OCI-LY1 (cell line): ENCODE data around the gene ERVH48-1.

Experiments
- H2AFZ ChIP-seq: fragments of 200-600 bp; sonication (generic), shearing (Covaris generic); 2 replicates; pipeline ENCODE4 v1.6.0; 2014; ENCODE audit warnings: antibody characterized with exemption, mild to moderate bottlenecking, low read length
- H3F3A ChIP-seq: fragments of 200-600 bp; sonication (generic), shearing (Covaris generic); 2 replicates; pipeline ENCODE4 v1.6.0; 2014; ENCODE audit warnings: mild to moderate bottlenecking, antibody characterized with exemption, low read length, moderate library complexity; ENCODE audit not compliant: insufficient read depth
- H3K27ac ChIP-seq: fragments of 200-600 bp; sonication (generic); 2 replicates; pipeline ENCODE4 v1.5.1; 2014; ENCODE audit warnings: low read length, mixed run types, mild to moderate bottlenecking, low read depth; ENCODE audit not compliant: poor library complexity, severe bottlenecking
- H3K27me3 ChIP-seq: fragments of 200-600 bp; sonication (generic); 2 replicates; pipeline ENCODE4 v1.6.0; 2014; ENCODE audit warnings: antibody characterized with exemption, mild to moderate bottlenecking, low read length, moderate library complexity; ENCODE audit not compliant: insufficient read depth
- H3K36me3 ChIP-seq: fragments of 200-600 bp; sonication (generic); 2 replicates; pipeline ENCODE4 v1.6.1; 2014; ENCODE audit warnings: mild to moderate bottlenecking, antibody characterized with exemption, low read length, moderate library complexity, mixed read lengths; ENCODE audit not compliant: insufficient read depth
- H3K4me1 ChIP-seq: fragments of 200-600 bp; sonication (generic); 2 replicates; pipeline ENCODE4 v1.5.1; 2014; ENCODE audit warnings: mild to moderate bottlenecking, low read length, moderate library complexity; ENCODE audit not compliant: insufficient read depth, severe bottlenecking
- H3K4me2 ChIP-seq: fragments of 200-600 bp; sonication (generic), shearing (Covaris generic); 2 replicates; pipeline ENCODE4 v1.6.1; 2014; ENCODE audit warnings: low read length
- H3K4me3 ChIP-seq: fragments of 200-600 bp; sonication (generic); 2 replicates; pipeline ENCODE4 v1.5.1; 2014; ENCODE audit warnings: low read length, low read depth, mild to moderate bottlenecking, mixed read lengths; ENCODE audit not compliant: poor library complexity, severe bottlenecking
- H3K79me2 ChIP-seq: fragments of 200-600 bp; shearing (Covaris generic); 2 replicates; pipeline ENCODE4 v1.6.1; 2016; ENCODE audit warnings: mixed run types, low read length, mixed read lengths; ENCODE audit not compliant: insufficient read depth
- H3K9ac ChIP-seq: fragments of 200-600 bp; sonication (generic), shearing (Covaris generic); 2 replicates; pipeline ENCODE4 v1.6.1; 2014; ENCODE audit warnings: mild to moderate bottlenecking, low read length, mixed read lengths
- H3K9me2 ChIP-seq: fragments of 200-600 bp; sonication (generic), shearing (Covaris generic); 2 replicates; pipeline ENCODE4 v1.6.1; 2014; ENCODE audit warnings: low read depth, mild to moderate bottlenecking, low read length, mixed read lengths
- H3K9me3 ChIP-seq: fragments of 200-600 bp; shearing (Covaris generic); 2 replicates; pipeline ENCODE4 v1.6.1; 2014; ENCODE audit warnings: low read length, mixed read lengths
- H4K20me1 ChIP-seq: fragments of 200-600 bp; sonication (generic), shearing (Covaris generic); 2 replicates; pipeline ENCODE4 v1.6.0; 2016; ENCODE audit warnings: mild to moderate bottlenecking, low read length; ENCODE audit not compliant: insufficient read depth
- CTCF ChIP-seq: fragments of 200-600 bp; sonication (generic), shearing (Covaris generic); IDR thresholded peaks from 2 replicates; pipeline ENCODE4 v1.5.1; 2017; ENCODE audit warnings: mild to moderate bottlenecking, antibody characterized with exemption, low read length, moderate library complexity, mixed read lengths
- EZH2 ChIP-seq: fragments of 200-600 bp; sonication (generic), shearing (Covaris generic); IDR thresholded peaks from 2 replicates; pipeline ENCODE4 v1.8.0; 2017; ENCODE audit warnings: borderline replicate concordance, mixed run types, mild to moderate bottlenecking, antibody characterized with exemption, low read length, moderate library complexity, mixed read lengths

The ERVH48-1 gene

GRCh38 chr21:42873096-42873495 lies 52.3 kb downstream of the ERVH48-1 start:
- peaks cover 9% of the 10 kb centered on the region for H3K4me1 ChIP-seq
- no peak overlapping the region for H3K4me2 ChIP-seq
- H3F3A ChIP-seq: no peaks in the 10 kb centered on the region
- H2AFZ ChIP-seq: no peak overlapping the region
- H3K27me3 ChIP-seq: no peaks in the 10 kb centered on the region
- H3K9ac ChIP-seq: no peak overlapping the region
- H4K20me1 ChIP-seq: no peaks in the 10 kb centered on the region
- H3K9me2 ChIP-seq: no peaks in the 10 kb centered on the region
- H3K9me3 ChIP-seq: no peaks in the 10 kb centered on the region
- H3K27ac ChIP-seq: no peak overlapping the region
- H3K79me2 ChIP-seq: peaks cover 19% of the 10 kb centered on the region
- peaks cover 83% of the 10 kb centered on the region for H3K36me3 ChIP-seq
- H3K4me3 ChIP-seq: no peak overlapping the region
- TF ChIP-seq CTCF (no peak), EZH2 (no peak)

DNA sequence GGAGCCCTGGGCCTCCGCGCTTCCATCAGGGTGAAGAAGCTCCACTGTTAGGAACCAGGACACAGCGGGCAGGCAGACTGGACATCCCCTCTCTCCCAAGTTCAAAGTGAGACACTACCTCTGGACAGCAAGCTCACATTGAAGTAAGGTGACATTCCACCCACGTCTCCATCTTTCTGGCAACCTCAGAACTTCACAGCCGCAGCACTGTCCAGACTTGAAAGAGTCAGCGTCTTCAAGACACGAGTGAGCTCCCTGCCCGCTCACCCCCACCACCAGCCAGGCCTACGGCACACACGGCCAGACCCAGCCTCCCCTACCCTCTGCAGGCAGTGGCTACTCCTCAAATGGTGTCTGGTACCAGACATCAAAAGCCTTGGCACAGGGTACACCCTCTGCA lies 57.2 kb downstream of the ERVH48-1 start:
- Histone ChIP-seq H2AFZ (no peak overlapping the region), H3K9me3 (no peaks in the 10 kb centered on the region), H3K79me2 (peaks cover 32% of the 10 kb centered on the region), H3K27me3 (no peaks in the 10 kb centered on the region), H3K4me3 (no peak overlapping the region), H3K36me3 (peaks cover 97% of the 10 kb centered on the region), H4K20me1 (no peaks in the 10 kb centered on the region), H3K4me2 (no peak overlapping the region), H3K4me1 (no peaks in the 10 kb centered on the region), H3K27ac (no peak overlapping the region), H3K9me2 (no peaks in the 10 kb centered on the region), H3F3A (no peaks in the 10 kb centered on the region), H3K9ac (no peak overlapping the region)
- TF ChIP-seq EZH2 (no peak), CTCF (no peak)
